Spinal cord (tissue), 10 donors: ENCODE data around the gene HLF. TPM values are rescaled to one million over a fixed set of nuclear protein-coding genes. Genes with fewer than 3 reads are reported as not detected.

Experiments used
- DNase-seq, 6 donors: peaks; one replicate each; pipeline versions ENCODE4 v3.0.0 to v3.0.0-alpha.2; 2013 to 2015; ENCODE audit warnings: low spot score in 6 of 6, low read depth in 4 of 6
- H3K27ac ChIP-seq: one replicate; pipeline ENCODE4 v1.5.1; 2013; ENCODE audit warnings: low read depth, low read length, control low read depth
- H3K27me3 ChIP-seq: one replicate; pipeline ENCODE4 v1.6.1; 2013; ENCODE audit warnings: low read length; ENCODE audit not compliant: control insufficient read depth, insufficient read depth
- H3K36me3 ChIP-seq: one replicate; pipeline ENCODE4 v1.6.1; 2013; ENCODE audit warnings: low read length; ENCODE audit not compliant: control insufficient read depth, insufficient read depth
- H3K4me1 ChIP-seq: one replicate; pipeline ENCODE4 v1.6.1; 2013; ENCODE audit warnings: low read length; ENCODE audit not compliant: control insufficient read depth, insufficient read depth
- H3K4me3 ChIP-seq: one replicate; pipeline ENCODE4 v1.5.1; 2013; ENCODE audit warnings: low read depth, low read length, control low read depth
- H3K9me3 ChIP-seq: one replicate; pipeline ENCODE4 v1.6.1; 2013; ENCODE audit warnings: low read length; ENCODE audit not compliant: control insufficient read depth, insufficient read depth
- WGBS: methylation state at CpG from one replicate; pipeline ENCODE4 v1.1.5; 2013; ENCODE audit warnings: missing lambda C conversion rate; ENCODE audit not compliant: insufficient coverage; 5-methylcytosine and 5-hydroxymethylcytosine counted together
- polyA plus RNA-seq, 2 donors: library from polyadenylated mRNA; unstranded; fragments of 120-200 nt; gene quantifications; one replicate each; pipeline ENCODE4 v1.2.1, GENCODE V29; 2013; ENCODE audit not compliant: insufficient read length in 2 of 2
- total RNA-seq, 2 donors: library from RNA; depleted of rRNA in 1 of 2; stranded (reverse); fragments of 120-200 nt in 1 of 2; fragments of >200 nt in 1 of 2; gene quantifications; one replicate each; pipeline versions ENCODE4 v1.2.3 to v1.2.4, GENCODE V29; 2013 to 2014
- donor health status: healthy.

Gene HLF
- total and polyA plus RNA-seq, 4 donors = 8.1 to 127 (median 31.6) TPM

GRCh38 chr17:55316499-55316898 is 51.7 kb downstream of the HLF start:
- Histone ChIP-seq H3K27ac (no peak overlapping the region), H3K27me3 (no peaks in the 10 kb centered on the region), H3K4me1 (no peaks in the 10 kb centered on the region), H3K36me3 (peaks cover 9% of the 10 kb centered on the region), H3K4me3 (no peak overlapping the region), H3K9me3 (no peaks in the 10 kb centered on the region)
- 84% methylated on average over 2 of the region's 2 CpGs for WGBS
- peak in 1 of 6 donors; percentile 13 for DNase-seq

GRCh38 chr17:55317284-55317683 is 52.5 kb downstream of the HLF start:
- Histone ChIP-seq H3K9me3 (no peaks in the 10 kb centered on the region), H3K36me3 (peaks cover 9% of the 10 kb centered on the region), H3K4me3 (no peak overlapping the region), H3K27me3 (no peaks in the 10 kb centered on the region), H3K4me1 (no peaks in the 10 kb centered on the region), H3K27ac (no peak overlapping the region)
- 100% methylated on average over 3 of the region's 3 CpGs for WGBS
- DNase-seq = no peak

DNA sequence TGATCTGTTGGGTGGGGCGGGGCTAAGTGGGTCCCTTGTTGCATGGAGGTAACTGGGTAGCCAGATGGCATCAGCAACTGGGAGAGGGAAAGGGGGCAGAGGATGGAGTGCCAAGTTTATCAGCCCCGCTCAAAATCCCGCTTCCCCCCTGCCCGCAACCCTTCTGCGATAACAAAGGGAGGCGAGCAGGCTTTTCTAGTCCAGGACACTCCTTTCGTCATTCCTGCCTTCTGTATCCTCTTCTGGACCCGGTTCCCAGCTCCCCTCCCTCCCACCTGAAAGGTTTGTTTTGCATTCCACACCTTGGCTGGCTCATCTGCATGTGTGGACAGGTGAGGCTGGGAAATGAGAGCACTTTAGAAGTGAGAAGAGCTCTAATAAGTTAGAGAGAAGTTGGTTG is 53.3 kb downstream of the HLF start:
- WGBS = 91% methylated on average over 5 of the region's 8 CpGs
- Histone ChIP-seq H3K36me3 (peaks cover 9% of the 10 kb centered on the region), H3K9me3 (no peaks in the 10 kb centered on the region), H3K4me3 (no peak overlapping the region), H3K27me3 (no peaks in the 10 kb centered on the region), H3K4me1 (no peaks in the 10 kb centered on the region), H3K27ac (no peak overlapping the region)
- no peak for DNase-seq

- Histone ChIP-seq H3K9me3 (no peaks in the 10 kb centered on the region), H3K36me3 (peaks cover 9% of the 10 kb centered on the region), H3K4me3 (no peak overlapping the region), H3K27me3 (no peaks in the 10 kb centered on the region), H3K27ac (no peak overlapping the region), H3K4me1 (no peaks in the 10 kb centered on the region)
- WGBS = 84% methylated on average over 4 of the region's 7 CpGs
- no peak for DNase-seq
Measured at GRCh38 chr17:55318715-55319487, 54.1 kb downstream of the HLF start.

- H3K27ac ChIP-seq = no peak overlapping the region
- H3K36me3 ChIP-seq = peaks cover 9% of the 10 kb centered on the region
- WGBS = 90% methylated on average over 4 of the region's 5 CpGs
- no peaks in the 10 kb centered on the region for H3K9me3 ChIP-seq
- no peak overlapping the region for H3K4me3 ChIP-seq
- no peak for DNase-seq
- H3K27me3 ChIP-seq = no peaks in the 10 kb centered on the region
- no peaks in the 10 kb centered on the region for H3K4me1 ChIP-seq
Measured at GRCh38 chr17:55319933-55320593, 55.3 kb downstream of the HLF start.

GRCh38 chr17:55320594-55321426 is 56.0 kb downstream of the HLF start:
- no peak overlapping the region for H3K27ac ChIP-seq
- H3K27me3 ChIP-seq = no peaks in the 10 kb centered on the region
- H3K4me3 ChIP-seq = no peak overlapping the region
- no peaks in the 10 kb centered on the region for H3K9me3 ChIP-seq
- no peak for DNase-seq
- WGBS = 96% methylated on average over 15 of the region's 23 CpGs
- H3K36me3 ChIP-seq = peaks cover 9% of the 10 kb centered on the region
- H3K4me1 ChIP-seq = no peaks in the 10 kb centered on the region

DNA sequence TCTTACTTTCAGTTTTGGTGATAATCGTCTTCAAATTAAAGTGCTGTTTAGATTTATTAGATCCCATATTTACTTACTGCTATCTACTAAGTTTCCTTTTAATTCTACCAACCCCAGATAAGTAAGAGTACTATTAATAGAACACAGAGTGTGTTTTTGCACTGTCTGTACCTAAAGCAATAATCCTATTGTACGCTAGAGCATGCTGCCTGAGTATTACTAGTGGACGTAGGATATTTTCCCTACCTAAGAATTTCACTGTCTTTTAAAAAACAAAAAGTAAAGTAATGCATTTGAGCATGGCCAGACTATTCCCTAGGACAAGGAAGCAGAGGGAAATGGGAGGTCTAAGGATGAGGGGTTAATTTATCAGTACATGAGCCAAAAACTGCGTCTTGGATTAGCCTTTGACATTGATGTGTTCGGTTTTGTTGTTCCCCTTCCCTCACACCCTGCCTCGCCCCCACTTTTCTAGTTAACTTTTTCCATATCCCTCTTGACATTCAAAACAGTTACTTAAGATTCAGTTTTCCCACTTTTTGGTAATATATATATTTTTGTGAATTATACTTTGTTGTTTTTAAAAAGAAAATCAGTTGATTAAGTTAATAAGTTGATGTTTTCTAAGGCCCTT is 56.8 kb downstream of the HLF start:
- Histone ChIP-seq H3K9me3 (no peaks in the 10 kb centered on the region), H3K27ac (no peak overlapping the region), H3K27me3 (no peaks in the 10 kb centered on the region), H3K4me3 (no peak overlapping the region), H3K4me1 (no peaks in the 10 kb centered on the region), H3K36me3 (peaks cover 9% of the 10 kb centered on the region)
- no CpG with 5 or more reads among the region's 6 CpGs for WGBS
- no peak for DNase-seq

GRCh38 chr17:55322453-55322985 is 57.8 kb downstream of the HLF start:
- Histone ChIP-seq H3K4me1 (no peaks in the 10 kb centered on the region), H3K27ac (no peak overlapping the region), H3K9me3 (no peaks in the 10 kb centered on the region), H3K4me3 (no peak overlapping the region), H3K27me3 (no peaks in the 10 kb centered on the region), H3K36me3 (peaks cover 9% of the 10 kb centered on the region)
- 94% methylated on average over 7 of the region's 11 CpGs for WGBS
- DNase-seq = peak in 1 of 6 donors; percentile 3
